Skeletal muscle tissue (tissue), 4 donors: ENCODE results near the gene SASH1. TPM values are rescaled to one million over a fixed set of nuclear protein-coding genes. Genes with fewer than 3 reads are reported as not detected.

ENCODE experiments used
- H3K27ac ChIP-seq: one replicate; pipeline ENCODE4 v1.7.0; 2013; ENCODE audit warnings: mild to moderate bottlenecking, low read depth, low read length, inconsistent platforms
- H3K27me3 ChIP-seq, 3 donors: one replicate each; pipeline ENCODE4 v1.7.0; 2013; ENCODE audit warnings: low read length in 3 of 3; ENCODE audit not compliant: control insufficient read depth in 3 of 3, insufficient read depth in 3 of 3
- H3K36me3 ChIP-seq, 3 donors: one replicate each; pipeline ENCODE4 v1.7.0; 2013; ENCODE audit warnings: low read length in 3 of 3; ENCODE audit not compliant: control insufficient read depth in 3 of 3, insufficient read depth in 3 of 3
- H3K4me1 ChIP-seq, 3 donors: one replicate each; pipeline ENCODE4 v1.7.0; 2013; ENCODE audit warnings: low read length in 3 of 3, mild to moderate bottlenecking in 3 of 3; ENCODE audit not compliant: control insufficient read depth in 3 of 3, insufficient read depth in 3 of 3
- H3K4me3 ChIP-seq, 3 donors: one replicate each; pipeline ENCODE4 v1.7.0; 2013; ENCODE audit warnings: low read length in 3 of 3
- H3K9ac ChIP-seq, 3 donors: one replicate each; pipeline ENCODE4 v1.7.0; 2013; ENCODE audit warnings: low read length in 3 of 3, mild to moderate bottlenecking in 3 of 3, moderate library complexity in 2 of 3, low read depth in 1 of 3
- H3K9me3 ChIP-seq, 3 donors: one replicate each; pipeline ENCODE4 v1.7.0; 2013; ENCODE audit warnings: low read length in 3 of 3; ENCODE audit not compliant: control insufficient read depth in 3 of 3
- total RNA-seq: library from RNA; depleted of rRNA; stranded (reverse); fragments of >200 nt; gene quantifications from one replicate; pipeline ENCODE4 v1.2.3, GENCODE V29; 2014
- donor health status: Osteomylitis.

The SASH1 gene
- total RNA-seq: 85.1 TPM

GRCh38 chr6:148342350-148343046 lies at the start of gene SASH1:
SASH1 (plus strand) TSS chr6:148342838; CDS start chr6:148343068, 230 bp downstream.
- Histone ChIP-seq H3K4me1 (peaks cover 3 to 8% (median 7%) of the 10 kb centered on the region in 3 donors), H3K9me3 (no peaks in the 10 kb centered on the region), H3K9ac (peak within 1 kb of the TSS; percentile 71 to 89 (median 86)), H3K27ac (peak within 1 kb of the TSS; percentile 74), H3K36me3 (no peaks in the 10 kb centered on the region), H3K4me3 (peak within 1 kb of the TSS; percentile 71 to 82 (median 78)), H3K27me3 (peaks cover 0 to 7% (median 0%) of the 10 kb centered on the region in 3 donors)

DNA sequence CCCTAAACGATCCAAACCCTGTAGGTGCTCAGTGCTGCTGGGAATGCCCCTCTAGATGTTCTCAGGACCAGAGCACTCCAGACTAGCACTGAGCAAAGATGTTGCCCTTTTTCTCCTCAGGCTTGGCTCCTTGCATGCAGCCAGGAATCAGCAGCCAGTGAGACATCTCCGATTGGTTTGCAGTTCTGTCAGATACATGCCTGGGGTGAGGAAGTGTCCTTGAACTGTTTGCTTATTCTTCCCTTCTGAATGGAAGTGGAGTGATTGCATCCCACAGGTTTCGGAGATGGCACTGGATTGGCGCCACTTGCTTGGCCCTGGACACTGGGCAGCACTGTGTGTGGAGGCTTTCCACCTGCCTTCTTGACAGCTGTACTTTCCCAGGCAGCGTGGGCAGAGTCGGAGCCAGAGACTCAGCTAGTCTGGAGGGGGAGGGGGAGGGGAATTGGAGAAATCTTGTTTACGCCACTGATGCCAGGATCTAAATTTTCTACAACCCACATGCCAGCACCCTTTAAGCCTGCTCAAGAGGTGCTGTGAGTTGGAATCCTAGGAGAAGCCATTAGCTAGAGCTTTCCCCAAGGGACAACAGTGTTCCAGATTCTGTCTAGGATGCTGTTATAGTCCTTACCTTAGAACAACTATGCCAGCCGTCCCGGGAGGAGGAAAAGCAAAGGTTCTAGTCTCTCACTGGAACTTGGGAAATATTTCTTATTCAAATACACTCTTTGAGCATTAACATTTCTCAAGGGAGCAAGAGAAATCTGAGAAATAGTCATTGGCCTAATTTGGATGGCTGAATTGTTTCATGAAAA lies 49.2 kb upstream of the SASH1 start:
- Histone ChIP-seq H3K9me3 (no peaks in the 10 kb centered on the region), H3K4me3 (no peak overlapping the region), H3K9ac (no peak overlapping the region), H3K36me3 (no peaks in the 10 kb centered on the region), H3K27ac (no peak overlapping the region), H3K27me3 (no peaks in the 10 kb centered on the region), H3K4me1 (peaks cover 12 to 20% (median 13%) of the 10 kb centered on the region in 3 donors)

DNA sequence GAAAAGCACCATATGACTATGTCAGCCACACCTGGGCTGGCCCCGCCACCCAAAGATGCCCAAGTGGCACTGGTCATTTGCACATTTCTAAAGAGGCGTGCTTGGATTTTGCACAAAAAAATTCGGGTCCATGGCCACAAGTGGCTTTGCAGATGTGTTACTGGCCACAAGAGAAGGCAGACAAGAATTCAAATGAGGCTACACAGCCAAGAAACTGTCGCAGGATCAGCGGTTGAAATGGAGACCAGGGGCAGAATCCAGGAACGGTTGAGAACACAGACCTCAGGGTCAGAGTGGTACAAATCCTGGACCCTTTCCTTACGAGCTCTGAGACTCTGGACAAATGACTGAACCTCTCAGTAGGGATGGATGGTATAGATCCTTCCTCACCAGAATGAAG lies 48.6 kb upstream of the SASH1 start:
- Histone ChIP-seq H3K9ac (no peak overlapping the region), H3K27ac (peak overlapping the region; percentile 18), H3K9me3 (no peaks in the 10 kb centered on the region), H3K27me3 (no peaks in the 10 kb centered on the region), H3K4me3 (no peak overlapping the region), H3K36me3 (no peaks in the 10 kb centered on the region), H3K4me1 (peaks cover 12 to 20% (median 13%) of the 10 kb centered on the region in 3 donors)

GRCh38 chr6:148295261-148295887 lies 47.3 kb upstream of the SASH1 start:
- peaks cover 11 to 20% (median 13%) of the 10 kb centered on the region in 3 donors for H3K4me1 ChIP-seq
- no peak overlapping the region for H3K9ac ChIP-seq
- no peak overlapping the region for H3K4me3 ChIP-seq
- no peaks in the 10 kb centered on the region for H3K36me3 ChIP-seq
- no peaks in the 10 kb centered on the region for H3K27me3 ChIP-seq
- no peaks in the 10 kb centered on the region for H3K9me3 ChIP-seq
- H3K27ac ChIP-seq: no peak overlapping the region

GRCh38 chr6:148296771-148297170 lies 45.9 kb upstream of the SASH1 start:
- H3K36me3 ChIP-seq: no peaks in the 10 kb centered on the region
- no peaks in the 10 kb centered on the region for H3K9me3 ChIP-seq
- no peak overlapping the region for H3K9ac ChIP-seq
- no peak overlapping the region for H3K4me3 ChIP-seq
- no peaks in the 10 kb centered on the region for H3K27me3 ChIP-seq
- H3K27ac ChIP-seq: no peak overlapping the region
- H3K4me1 ChIP-seq: peaks cover 11 to 20% (median 13%) of the 10 kb centered on the region in 3 donors

DNA sequence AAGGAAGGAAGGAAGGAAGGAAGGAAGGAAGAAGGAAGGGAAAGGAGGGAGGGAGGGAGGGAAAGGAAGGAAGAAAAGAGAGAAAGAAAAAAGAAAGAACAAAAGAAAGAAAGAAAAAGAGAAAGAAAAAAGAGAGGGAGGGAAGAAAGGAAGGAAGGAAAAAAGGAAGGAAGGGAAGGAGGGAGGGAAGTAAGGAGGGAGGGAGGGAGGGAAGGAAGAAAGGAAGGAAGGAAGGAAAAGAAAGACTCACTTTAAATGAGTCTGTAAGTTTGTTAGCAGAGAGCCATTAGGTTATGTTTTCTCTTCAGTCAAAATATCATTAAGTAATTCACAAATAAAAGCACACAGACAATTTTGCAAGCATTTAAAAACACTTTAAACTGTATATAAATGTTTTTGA lies 44.0 kb upstream of the SASH1 start:
- H3K27me3 ChIP-seq: no peaks in the 10 kb centered on the region
- H3K36me3 ChIP-seq: no peaks in the 10 kb centered on the region
- no peak overlapping the region for H3K9ac ChIP-seq

GRCh38 chr6:148303616-148304015 lies 39.0 kb upstream of the SASH1 start:
- Histone ChIP-seq H3K9me3 (no peaks in the 10 kb centered on the region), H3K9ac (no peak overlapping the region), H3K36me3 (no peaks in the 10 kb centered on the region)

More for the DNA sequence above, 44.0 kb upstream of the SASH1 start:
- H3K4me1 ChIP-seq: peaks cover 0 to 6% (median 6%) of the 10 kb centered on the region in 3 donors
- no peak overlapping the region for H3K27ac ChIP-seq
- H3K9me3 ChIP-seq: no peaks in the 10 kb centered on the region
- H3K4me3 ChIP-seq: no peak overlapping the region

GRCh38 chr6:148304976-148305375 lies 37.7 kb upstream of the SASH1 start:
- Histone ChIP-seq H3K4me1 (peaks cover 0 to 8% (median 6%) of the 10 kb centered on the region in 3 donors), H3K9me3 (no peaks in the 10 kb centered on the region), H3K4me3 (no peak overlapping the region), H3K9ac (no peak overlapping the region), H3K27ac (no peak overlapping the region), H3K27me3 (no peaks in the 10 kb centered on the region), H3K36me3 (no peaks in the 10 kb centered on the region)

More at GRCh38 chr6:148303616-148304015, 39.0 kb upstream of the SASH1 start:
- Histone ChIP-seq H3K27ac (no peak overlapping the region), H3K4me1 (peaks cover 0 to 8% (median 6%) of the 10 kb centered on the region in 3 donors), H3K27me3 (no peaks in the 10 kb centered on the region), H3K4me3 (no peak overlapping the region)

GRCh38 chr6:148306286-148306685 lies 36.4 kb upstream of the SASH1 start:
- Histone ChIP-seq H3K4me1 (peaks cover 0 to 8% (median 6%) of the 10 kb centered on the region in 3 donors), H3K36me3 (no peaks in the 10 kb centered on the region), H3K27ac (no peak overlapping the region), H3K9me3 (no peaks in the 10 kb centered on the region), H3K4me3 (no peak overlapping the region), H3K9ac (no peak overlapping the region), H3K27me3 (no peaks in the 10 kb centered on the region)
